Heart right ventricle (tissue), 16 donors: Measurements from ENCODE around the gene ITSN1. TPM values are rescaled to one million over a fixed set of nuclear protein-coding genes. Genes with fewer than 3 reads are reported as not detected.

ENCODE experiments used
- ATAC-seq, 8 donors: fragments of 200-7000 bp; cut with Tn5 transposase; one replicate each; pipeline ENCODE4 v1.9.1; 2020; ENCODE audit warnings: mild to moderate bottlenecking in 8 of 8, moderate library complexity in 8 of 8, moderate number of reproducible peaks in 1 of 8
- DNase-seq, 2 donors: peaks; one replicate each; pipeline ENCODE4 v3.0.0-alpha.2; 2020
- H3K27ac ChIP-seq, 10 donors: fragments of 200-600 bp; sonication (generic) in 2 of 10; one replicate each; pipeline versions ENCODE4 v1.5.0 to v1.8.0; 2020 to 2022; ENCODE audit warnings: mild to moderate bottlenecking in 3 of 10
- H3K27me3 ChIP-seq, 7 donors: fragments of 200-600 bp; one replicate each; pipeline ENCODE4 v1.8.0; 2021 to 2022; ENCODE audit warnings: mild to moderate bottlenecking in 2 of 7
- H3K36me3 ChIP-seq, 9 donors: fragments of 200-600 bp; sonication (generic) in 1 of 9; one replicate each; pipeline versions ENCODE4 v1.5.0 to v1.8.0; 2020 to 2022; ENCODE audit warnings: mild to moderate bottlenecking in 2 of 9
- H3K4me1 ChIP-seq, 9 donors: fragments of 200-600 bp; sonication (generic) in 1 of 9; one replicate each; pipeline versions ENCODE4 v1.5.0 to v1.8.0; 2020 to 2022; ENCODE audit warnings: mild to moderate bottlenecking in 4 of 9
- H3K4me3 ChIP-seq, 10 donors: fragments of 200-600 bp; sonication (generic) in 2 of 10; one replicate each; pipeline versions ENCODE4 v1.5.0 to v1.8.0; 2020 to 2022; ENCODE audit warnings: mild to moderate bottlenecking in 7 of 10, moderate library complexity in 2 of 10
- H3K9me3 ChIP-seq, 11 donors: fragments of 200-600 bp in 10 of 11; sonication (generic) in 2 of 11; one replicate each; pipeline versions ENCODE4 v1.5.0 to v1.8.0; 2013 to 2022; ENCODE audit warnings: mild to moderate bottlenecking in 2 of 11, control low read depth in 1 of 11, moderate library complexity in 1 of 11
- CTCF ChIP-seq, 9 donors: fragments of 200-600 bp; sonication (generic) in 2 of 9; IDR thresholded peaks; one replicate each; pipeline versions ENCODE4 v1.5.0 to v1.8.0; 2021 to 2022; ENCODE audit warnings: antibody characterized with exemption in 9 of 9, mild to moderate bottlenecking in 5 of 9, moderate library complexity in 1 of 9
- WGBS, 2 donors: extraction: QIAGEN DNeasy Blood & Tissue Kit; methylation state at CpG; one replicate each; pipeline ENCODE4 v1.1.7; 2013; ENCODE audit warnings: inconsistent platforms in 1 of 2; 5-methylcytosine and 5-hydroxymethylcytosine counted together
- intact Hi-C, 10 donors: fragments of 100-400 bp; cut with DNase I; formaldehyde crosslinking; loops; one replicate each; pipeline versions ENCODE4 v1.11.1 to v1.14.2; 2022
- polyA plus RNA-seq, 2 donors: library from polyadenylated mRNA; stranded (reverse); fragments of 200-250 nt; gene quantifications; one replicate each; pipeline ENCODE4 v1.2.3, GENCODE V29; 2013
- total RNA-seq, 10 donors: library from RNA; stranded (reverse); fragmentation: NEBNext Ultra II Directional in 3 of 10; extraction: Animal tissue kit (Norgen Biotek cat#: 25700) in 3 of 10; gene quantifications; one replicate each; pipeline versions ENCODE4 v1.2.1 to v1.2.4, GENCODE V29; 2021 to 2023
- donor health status: Arrhythmogenic right ventricular cardiomyopathy.
- donor health status: ischemic (EF 13 %, LVEDD 7.1; RV severe dilation, severe dysfunction).
- donor health status: healthy with polysubstance abuse.
- donor health status: DM: no; HTN: yes; CAD: no.
- donor health status: DM: no; HTN: no; CAD: no.
- donor health status: ischemic (EF 25% LVEDD 6.9; RV normal size, moderate dysfunction).
- donor health status: ischemic (EF 25% LVEDD 5.7; RV mildly dilated, moderate dysfunction).
- donor health status: healthy.
- donor health status: DM: yes; HTN: yes; CAD: no.
- donor health status: Ischemic cardiomyopathy.
- donor health status: ischemic (EF 35%, LVEDD 5.7; RV mildly dilated, moderate dysfunction).
- donor health status: nonischemic (EF 11% LVEDD 7.7; RV severe dilation, severe dysfunction).
- donor health status: DM: yes; HTN: yes; CAD: no.
- donor health status: PGD.
- donor health status: ischemic (EF 29% LVEDD 5.4; RV normal size, mild dysfunction).
- donor health status: nonischemic (EF 23%, LVEDD 6.1; RV moderate dilation, normal function).

ITSN1 gene
- total and polyA plus RNA-seq, 12 donors: 14.6 to 47.3 (median 32.3) TPM

DNA sequence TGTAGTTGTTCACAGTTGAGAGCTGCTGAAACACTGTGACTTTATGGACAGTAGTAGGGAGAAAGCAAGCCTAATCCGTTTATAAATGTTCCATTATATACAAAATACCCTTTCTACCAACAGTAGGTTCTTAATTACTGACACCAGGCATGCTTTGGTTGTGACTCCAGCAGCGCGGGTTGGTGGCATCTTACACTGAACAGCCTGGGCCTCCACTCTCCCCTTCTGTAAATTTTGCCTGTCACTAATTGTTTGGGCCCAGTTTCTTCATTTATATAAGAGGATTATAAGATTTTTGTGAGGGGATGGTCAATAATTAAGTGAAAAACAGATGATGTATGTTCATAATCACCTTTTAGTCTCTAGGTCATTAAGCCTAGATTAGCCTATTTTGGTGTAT lies 58.2 kb downstream of the ITSN1 start:
- Histone ChIP-seq H3K27ac (no peak overlapping the region), H3K9me3 (no peaks in the 10 kb centered on the region), H3K4me1 (peaks cover 3 to 59% (median 34%) of the 10 kb centered on the region in 9 donors), H3K36me3 (no peaks in the 10 kb centered on the region), H3K27me3 (no peaks in the 10 kb centered on the region), H3K4me3 (no peak overlapping the region)
- DNase-seq (no peak), ATAC-seq (no peak)
- 94% methylated on average over 3 of the region's 3 CpGs for WGBS, 2 donors
- intact Hi-C loops: no loop called here
- TF ChIP-seq CTCF (IDR thresholded peaks at IDR 0.05): no peak

- peaks cover 0 to 24% (median 12%) of the 10 kb centered on the region in 9 donors for H3K4me1 ChIP-seq
- DNase-seq: no peak
- 63 to 75% methylated on average over 10 of the region's 10 CpGs for WGBS, 2 donors
- intact Hi-C loops: no loop called here
- H3K27me3 ChIP-seq: no peaks in the 10 kb centered on the region
- H3K36me3 ChIP-seq: no peaks in the 10 kb centered on the region
- peaks cover 0 to 18% (median 10%) of the 10 kb centered on the region in 11 donors for H3K9me3 ChIP-seq
- peak overlapping the region in 6 of 10 donors; percentile 8 to 30 (median 16) for H3K4me3 ChIP-seq
- TF ChIP-seq CTCF (IDR thresholded peaks at IDR 0.05): no peak
- H3K27ac ChIP-seq: peak overlapping the region in 4 of 10 donors; percentile 24 to 68 (median 56)
- peak in 5 of 8 donors; percentile 49 to 75 (median 68) for ATAC-seq
These were observed 61.7 kb downstream of the ITSN1 start for GRCh38 chr21:33703750-33704606.

DNA sequence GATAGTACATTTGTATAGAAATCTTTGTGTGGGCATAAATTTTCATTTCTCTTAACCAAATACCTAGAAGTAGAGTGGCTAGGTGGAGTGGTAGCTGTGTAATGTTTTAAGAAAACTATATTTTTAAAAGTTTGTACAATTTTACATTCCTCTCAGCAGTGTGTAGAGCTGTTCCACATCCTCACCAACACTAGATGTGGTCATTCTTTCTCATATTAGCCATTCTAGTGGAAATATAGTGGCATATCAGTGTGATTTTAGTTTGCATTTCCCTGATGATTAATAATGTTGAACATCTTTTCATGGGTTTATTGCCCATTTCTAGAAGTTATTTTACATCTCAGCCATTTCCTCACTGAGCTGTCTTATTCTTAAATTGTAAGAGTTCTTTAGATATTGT lies 65.5 kb downstream of the ITSN1 start:
- no peaks in the 10 kb centered on the region for H3K27me3 ChIP-seq
- intact Hi-C loops: no loop called here
- no peak for DNase-seq

DNA sequence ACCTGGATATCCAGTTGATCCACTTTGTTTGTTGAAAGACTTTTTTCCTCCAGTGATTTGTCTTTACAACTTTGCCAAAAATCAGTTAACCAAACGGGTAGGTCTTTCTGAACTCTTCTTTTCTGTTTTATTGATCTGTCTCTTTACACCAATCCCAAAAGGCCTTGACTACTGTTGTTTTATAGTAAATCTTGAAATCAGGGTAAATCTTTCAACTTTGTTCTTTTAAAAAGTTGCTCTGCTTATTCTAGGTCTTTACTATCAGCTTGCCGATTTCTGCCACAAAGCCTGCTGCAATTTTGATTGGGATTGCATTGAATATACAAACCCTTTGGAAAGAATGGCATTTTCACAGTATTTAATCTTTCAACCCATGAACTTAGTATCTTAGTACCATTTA lies 66.6 kb downstream of the ITSN1 start:
- WGBS, 2 donors: 96 to 100% methylated on average over 2 of the region's 2 CpGs
- ATAC-seq: no peak
- Histone ChIP-seq H3K36me3 (no peaks in the 10 kb centered on the region), H3K4me3 (no peak overlapping the region), H3K27me3 (no peaks in the 10 kb centered on the region), H3K9me3 (peaks cover 0 to 32% (median 10%) of the 10 kb centered on the region in 11 donors), H3K4me1 (peaks cover 0 to 14% (median 2%) of the 10 kb centered on the region in 9 donors), H3K27ac (no peak overlapping the region)
- intact Hi-C loops: no loop called here
- DNase-seq: no peak
- TF ChIP-seq CTCF (IDR thresholded peaks at IDR 0.05): no peak

More for the DNA sequence above, 65.5 kb downstream of the ITSN1 start:
- Histone ChIP-seq H3K27ac (no peak overlapping the region), H3K36me3 (no peaks in the 10 kb centered on the region), H3K4me1 (peaks cover 0 to 19% (median 5%) of the 10 kb centered on the region in 9 donors), H3K4me3 (no peak overlapping the region), H3K9me3 (peaks cover 0 to 32% (median 10%) of the 10 kb centered on the region in 11 donors)
- no peak for ATAC-seq
- no peak for TF ChIP-seq CTCF (IDR thresholded peaks at IDR 0.05)
